ENCODE data around the gene C7orf57.

DNA sequence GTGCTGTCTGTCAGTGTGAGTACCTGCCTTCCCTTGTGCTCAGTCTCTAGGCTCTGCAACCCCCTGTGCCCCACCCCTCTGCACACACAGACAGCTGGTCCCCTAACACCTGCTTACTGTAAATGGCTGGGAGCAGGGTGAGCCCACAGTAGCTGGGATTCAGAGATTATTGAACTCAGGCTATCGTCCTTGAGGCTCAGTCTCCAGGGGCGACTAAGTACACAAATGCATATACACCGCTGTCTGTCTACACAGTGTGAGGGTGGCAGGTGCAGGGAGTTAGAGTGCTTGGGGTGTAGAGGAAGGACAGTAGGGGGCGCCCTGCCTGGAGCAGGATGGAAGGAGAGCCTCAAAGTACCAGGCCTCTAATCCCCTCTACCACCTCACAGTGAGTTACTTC is 66.6 kb downstream of the C7orf57 start:
- TF ChIP-seq EZH2 (IDR thresholded peaks at IDR 0.05) = no peak
- peak in 2 of 3 experiments; percentile 48 to 53; a peak in 4 of 6 replicates for TF ChIP-seq CTCF (IDR thresholded peaks at IDR 0.05 in 2 of 3, conservative IDR thresholded peaks at IDR 0.05 in 1 of 3; ENCODE audit: borderline replicate concordance in 1 of 3, insufficient read depth in 1 of 3, low read depth in 2 of 3, low read length in 2 of 3)
- TF ChIP-seq POLR2AphosphoS5 (IDR thresholded peaks at IDR 0.05; ENCODE audit: low read depth, low read length) = 0 out of 2 replicates have a peak, but pooled peaks have one; percentile 13
- no peak for TF ChIP-seq FOSL1 (IDR thresholded peaks at IDR 0.05; ENCODE audit: low read depth)
- TF ChIP-seq REST (IDR thresholded peaks at IDR 0.05; ENCODE audit: low read depth) = no peak
- no peak for TF ChIP-seq ZNF274 (IDR thresholded peaks at IDR 0.05; ENCODE audit: low read depth, low read length)

Measured in HCT116 (cell line).